Activated T-cell treated with anti-CD3 and anti-CD28 coated beads for 24 hours (primary cell): ENCODE measurements around the gene ADAM22.
A peak's percentile ranks its signal among the peaks of the same experiment; 100 is the strongest.

Experiments
- DNase-seq: peaks from one replicate; pipeline ENCODE4 v3.0.0-alpha.2; 2020; ENCODE audit warnings: low read depth

ADAM22 gene

DNA sequence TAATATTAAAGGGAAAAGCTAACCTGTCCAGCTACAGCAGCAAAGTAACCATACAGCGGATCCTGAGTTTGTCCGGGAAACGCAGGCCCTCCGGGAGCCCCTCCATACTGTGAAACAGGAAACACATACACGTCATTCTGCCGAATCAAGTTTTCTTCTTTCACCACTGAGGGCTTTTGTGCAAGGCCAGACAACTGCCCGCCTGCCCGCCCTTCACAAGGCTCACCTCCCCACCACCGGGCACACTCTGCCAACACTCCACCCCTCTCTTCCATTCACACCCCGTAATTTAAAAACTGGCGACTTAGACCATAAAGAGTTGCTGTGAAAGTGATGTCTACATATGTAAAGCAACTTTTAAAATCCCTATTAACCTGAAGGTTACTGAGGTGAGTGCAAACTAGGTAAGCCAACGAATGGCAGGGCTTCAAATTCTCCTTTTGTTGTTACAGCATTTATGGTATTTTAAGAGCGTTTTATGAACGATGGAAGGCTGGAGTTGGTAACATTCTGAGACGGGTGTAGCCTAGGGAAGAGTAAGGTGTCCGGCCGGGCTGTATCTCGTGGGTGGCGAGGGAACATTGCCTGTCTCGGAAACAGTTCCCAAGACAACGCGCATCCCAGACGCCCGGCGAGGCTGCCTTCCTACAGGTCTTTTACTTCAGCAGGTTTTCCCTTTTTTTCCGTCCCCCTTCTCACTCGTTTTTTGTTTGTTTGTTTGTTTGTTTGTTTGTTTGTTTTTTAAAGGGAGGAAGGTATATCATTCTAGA lies 285.0 kb downstream of the ADAM22 start:
- DNase-seq: peak; percentile 11

DNA sequence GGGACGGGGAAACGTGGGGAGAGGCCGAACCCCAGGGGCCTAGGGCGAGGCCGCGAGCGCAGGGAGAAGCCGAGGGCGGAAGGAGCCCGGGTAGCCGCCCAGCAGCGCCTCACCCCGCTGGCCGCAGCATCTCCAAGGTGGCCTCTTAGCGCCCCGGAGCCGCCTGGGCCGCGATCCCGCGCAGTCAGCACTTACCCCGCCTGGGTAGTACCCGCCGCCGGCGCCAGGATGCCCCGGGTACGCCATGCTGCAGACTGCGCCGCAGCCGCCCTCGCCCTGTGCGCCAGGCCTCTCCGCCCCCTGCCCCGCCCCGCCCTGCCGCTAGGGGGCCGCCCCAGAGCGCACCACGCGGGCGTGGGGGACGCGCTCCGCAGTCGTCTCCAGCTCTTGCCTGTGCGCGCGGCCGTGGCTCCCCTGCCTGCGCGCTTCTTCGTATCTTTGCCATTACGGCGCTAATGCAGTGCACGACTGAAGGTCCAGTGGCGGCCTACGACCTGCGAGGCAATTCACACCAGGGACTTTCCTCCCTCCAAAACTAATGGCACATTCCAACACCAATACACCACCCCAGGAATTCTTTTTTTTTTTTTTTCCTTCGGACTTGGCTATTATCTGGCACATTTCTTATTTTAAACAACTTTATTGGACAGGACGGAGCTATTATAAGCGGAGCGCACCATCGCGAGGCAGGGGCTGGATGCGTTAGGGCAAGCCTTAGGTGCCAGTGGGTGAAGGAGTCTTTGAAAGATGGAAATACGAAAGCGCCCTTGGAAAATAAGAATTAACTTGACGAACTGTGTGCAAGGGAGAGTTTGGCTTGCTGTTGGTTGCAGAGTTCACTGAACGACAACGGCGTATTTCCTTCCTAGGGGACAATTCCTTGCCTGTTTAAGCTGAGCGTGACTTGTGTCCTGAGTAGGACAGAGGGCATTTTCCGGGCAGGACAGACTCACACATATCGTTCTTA lies 286.0 kb downstream of the ADAM22 start, which contains the start of gene SRI:
Gene SRI, minus strand, starts transcription at position 258 of the 967 bp plus-strand sequence. Its CDS starts 12 bp downstream, at position 246.
- DNase-seq: peak; percentile 86

DNA sequence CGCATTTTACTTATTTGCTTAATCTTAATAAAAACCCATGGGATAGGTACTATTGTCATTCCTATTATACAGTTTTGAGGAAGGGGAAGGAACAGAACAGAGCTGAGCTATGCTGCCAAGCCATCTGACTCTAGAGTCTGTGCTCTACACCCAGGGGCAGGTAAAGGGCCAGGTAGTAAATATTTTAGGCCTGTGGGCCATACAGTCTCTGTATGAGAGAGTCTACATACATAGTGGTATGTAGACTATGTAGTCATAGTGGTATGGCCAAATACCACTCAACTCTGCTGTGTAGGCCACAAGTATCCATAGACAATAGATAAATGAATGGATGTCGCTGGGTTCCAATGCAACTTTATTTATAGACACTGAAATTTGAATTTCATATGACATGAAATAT lies 289.2 kb downstream of the ADAM22 start:
- no peak for DNase-seq

DNA sequence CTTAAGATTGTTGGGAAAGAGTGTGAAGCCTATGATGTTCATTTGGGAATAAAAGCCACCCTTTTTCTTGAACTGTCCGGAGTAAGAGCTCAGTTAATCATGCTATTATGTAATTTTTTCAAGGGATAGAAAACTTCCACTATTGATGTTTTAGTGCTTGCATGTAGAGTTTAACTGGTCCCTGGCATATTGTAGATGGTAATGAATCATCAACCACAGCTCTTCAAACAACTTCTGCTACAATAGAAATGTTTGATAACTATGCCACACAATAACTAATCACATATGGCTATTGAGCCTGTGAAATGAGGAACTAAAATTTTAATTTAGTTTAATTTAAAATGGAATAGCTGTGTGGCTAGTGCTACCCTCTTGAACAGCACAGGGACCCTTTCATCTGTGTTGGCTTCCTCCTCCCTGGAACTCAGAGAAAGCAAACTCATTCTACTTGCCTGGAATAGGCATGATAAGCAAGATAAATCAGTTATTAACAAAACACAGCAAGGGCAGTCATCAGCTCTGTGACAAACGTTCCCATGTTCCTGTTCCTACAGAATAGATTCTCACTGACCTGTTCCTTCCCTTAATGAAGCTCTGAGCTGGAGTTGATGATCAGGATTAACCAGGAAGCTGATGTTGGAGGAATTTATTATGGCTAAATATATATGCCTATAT lies 290.7 kb downstream of the ADAM22 start:
- no peak for DNase-seq

DNA sequence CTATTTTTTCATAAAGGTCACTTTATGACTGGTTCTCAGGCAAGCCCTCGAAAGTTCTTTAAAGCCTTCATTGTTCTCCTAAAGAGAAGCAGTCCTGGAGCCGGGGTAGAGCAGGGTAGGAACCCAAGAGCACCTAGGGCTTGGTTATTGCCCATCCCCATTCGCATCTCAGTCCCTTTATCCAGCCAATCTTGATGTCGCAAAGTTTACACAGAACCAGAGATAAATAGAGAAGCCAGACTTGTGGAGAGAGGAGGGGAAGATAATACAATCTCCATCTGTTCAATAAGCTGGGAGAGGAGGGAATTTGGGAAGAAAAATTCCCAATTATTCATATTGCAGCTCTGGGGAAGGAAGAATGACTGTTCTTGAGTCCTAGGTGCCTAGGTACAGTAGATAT lies 292.1 kb downstream of the ADAM22 start:
- DNase-seq: no peak

DNA sequence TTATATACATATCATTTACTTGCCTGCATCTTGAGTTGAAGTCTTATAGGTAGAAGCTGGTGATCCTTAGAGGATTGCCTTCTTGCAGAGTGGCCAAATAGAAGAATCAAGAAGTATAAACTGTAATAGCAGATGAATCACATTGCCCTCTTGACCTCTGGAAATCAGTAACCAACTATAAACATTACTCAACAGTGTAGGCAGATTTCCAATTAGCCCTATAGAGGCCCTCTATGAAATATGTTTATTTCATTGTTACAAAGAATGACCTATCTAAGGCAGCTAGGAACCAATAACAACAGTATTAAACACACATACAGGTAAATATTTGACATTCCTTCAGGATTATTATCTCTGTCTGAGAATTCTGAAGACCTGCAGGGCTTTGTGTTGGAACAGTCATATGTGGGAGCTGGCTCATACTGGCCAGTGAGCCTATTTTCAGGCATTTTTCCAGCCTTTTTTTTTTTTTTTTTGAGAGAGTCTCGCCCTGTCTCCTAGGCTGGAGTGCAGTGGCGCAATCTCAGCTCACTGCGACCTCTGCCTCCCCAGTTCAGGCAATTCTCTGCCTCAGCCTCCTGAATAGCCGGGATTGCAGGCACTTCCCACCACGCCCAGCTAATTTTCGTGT lies 292.9 kb downstream of the ADAM22 start:
- DNase-seq: no peak

DNA sequence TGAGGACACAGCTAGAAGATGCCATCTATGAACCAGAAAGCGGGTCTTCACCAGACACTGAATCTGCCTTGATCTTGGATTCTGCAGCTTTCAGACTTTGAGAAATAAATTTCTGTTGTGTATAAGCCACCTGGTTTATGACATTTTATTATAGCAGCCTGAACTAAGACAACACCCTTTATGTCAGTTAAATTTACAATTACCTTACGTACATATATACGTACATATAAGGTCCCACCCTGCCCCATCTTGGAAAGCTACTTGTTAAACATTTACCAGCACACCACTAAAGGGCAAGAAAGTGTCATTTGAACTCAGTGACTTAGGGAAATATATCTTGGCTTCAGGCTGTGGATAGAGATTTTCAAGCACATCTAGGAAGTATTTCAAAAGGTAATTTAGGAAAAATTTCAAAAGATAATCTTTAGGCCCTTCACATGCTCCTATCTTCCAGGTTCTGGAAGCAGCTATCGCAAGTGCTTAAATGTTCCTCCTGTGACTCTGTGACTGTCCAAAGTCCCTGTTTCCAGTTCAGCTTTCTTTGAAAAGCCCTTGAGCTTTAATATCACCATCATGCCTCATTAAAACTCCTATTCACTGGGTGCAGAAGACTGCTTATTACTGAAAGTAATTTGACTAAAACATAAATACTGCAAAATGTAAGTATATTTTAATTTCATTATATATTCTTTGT lies 295.4 kb downstream of the ADAM22 start:
- DNase-seq: no peak

DNA sequence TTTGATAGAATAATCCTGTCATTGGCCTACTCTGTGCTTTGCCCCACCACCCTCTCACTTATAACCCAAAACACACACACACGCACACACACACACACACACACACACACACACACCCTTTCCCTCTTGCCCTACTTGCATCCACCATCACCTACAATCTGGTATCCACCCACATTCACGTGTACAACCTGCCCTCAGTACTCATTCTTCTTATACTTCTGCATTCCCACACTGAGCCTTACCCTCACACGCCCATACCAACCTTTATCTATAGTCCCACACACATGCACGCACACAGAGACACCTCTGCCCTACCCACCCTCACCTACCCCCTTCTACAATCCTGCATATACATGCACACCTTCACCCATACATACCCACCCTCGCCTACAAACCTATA lies 296.6 kb downstream of the ADAM22 start:
- DNase-seq: no peak

DNA sequence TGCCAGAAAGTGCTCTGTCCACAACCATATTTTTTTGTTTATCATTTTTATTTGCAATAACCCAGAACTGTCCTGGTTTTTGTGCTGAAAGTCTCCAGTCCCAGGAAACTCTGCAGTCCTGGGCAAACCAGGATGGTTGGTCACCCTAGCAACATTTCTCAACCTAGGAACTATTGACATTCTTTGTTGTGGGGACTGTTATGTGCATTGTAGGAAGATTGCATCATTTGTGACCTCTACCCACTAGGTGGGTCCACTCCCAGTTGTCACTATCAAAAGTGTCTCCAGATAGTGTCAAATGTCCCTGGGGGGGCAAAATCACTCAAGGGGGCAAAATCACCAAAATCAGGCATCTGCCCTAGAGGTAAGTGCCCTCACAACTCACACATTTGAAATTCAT lies 299.8 kb downstream of the ADAM22 start:
- no peak for DNase-seq

DNA sequence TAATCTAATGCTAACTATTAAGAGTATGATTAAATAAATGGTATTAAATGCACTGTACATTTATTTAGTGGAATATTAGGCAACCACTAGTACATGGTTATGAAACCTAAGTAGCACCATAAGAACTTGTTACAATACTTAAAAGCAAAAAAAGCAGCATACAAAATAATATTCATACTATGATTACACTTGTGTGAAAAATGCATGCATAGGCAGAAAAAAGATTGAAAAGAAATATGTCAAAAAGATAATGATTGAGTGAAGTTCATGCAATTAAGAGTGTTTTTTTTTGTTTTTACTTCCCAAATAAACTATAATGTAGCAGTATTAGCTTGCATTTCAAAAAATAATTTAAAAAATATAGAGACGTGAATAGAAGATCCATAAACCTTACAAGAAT lies 305.8 kb downstream of the ADAM22 start:
- DNase-seq: no peak

DNA sequence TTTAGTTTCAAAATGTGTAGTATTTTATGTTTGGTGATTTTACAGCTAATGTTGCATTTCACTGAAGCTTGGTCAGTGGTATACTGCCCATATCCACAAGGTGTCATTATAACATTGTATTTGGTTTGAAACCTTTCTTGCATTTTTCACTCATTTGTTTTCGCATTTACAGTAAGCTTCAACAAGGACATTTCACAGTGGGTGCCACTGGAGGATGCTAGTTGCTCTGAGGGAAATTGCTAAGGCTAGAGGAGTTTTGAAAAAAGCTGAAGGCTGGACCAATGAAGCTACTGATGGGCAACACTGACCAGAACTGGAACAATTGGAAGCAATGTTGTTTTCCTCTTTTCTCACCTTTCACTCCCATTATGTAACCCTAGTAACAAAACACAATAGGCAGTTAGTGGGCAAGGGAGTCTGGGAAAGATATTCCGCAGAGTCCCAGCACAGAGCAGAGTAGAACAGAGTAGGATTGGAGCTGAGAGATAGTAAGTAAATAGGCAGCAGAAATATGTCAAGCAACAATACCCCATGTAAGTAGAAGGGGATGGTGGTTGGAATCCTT lies 309.4 kb downstream of the ADAM22 start:
- DNase-seq: no peak

DNA sequence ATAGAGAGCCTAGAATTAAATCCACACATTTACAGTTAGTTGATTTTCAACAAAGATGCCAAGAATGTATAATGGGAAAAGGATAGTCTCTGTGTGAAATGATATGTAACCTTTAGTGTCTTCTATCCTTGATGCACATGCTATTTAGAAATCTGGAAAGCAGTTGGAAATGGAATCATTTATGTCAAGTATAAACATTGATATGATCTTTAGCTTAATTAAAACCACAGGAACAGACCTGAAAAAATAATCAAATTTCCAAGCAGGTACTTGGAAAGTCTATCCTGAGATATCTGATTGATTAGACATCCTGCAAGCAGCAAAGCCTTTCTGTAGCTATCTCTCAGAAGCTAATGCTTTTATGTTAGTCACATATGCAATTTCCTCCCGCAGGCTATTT lies 310.2 kb downstream of the ADAM22 start:
- DNase-seq: no peak
